ENCODE measurements around the gene ARCN1.

ARCN1 gene

GRCh38 chr11:118639899-118640298 lies 67.7 kb downstream of the ARCN1 start:
- no peak for DNase-seq (ENCODE audit: low spot score)

- DNase-seq (ENCODE audit: low spot score): no peak
Measured at GRCh38 chr11:118640332-118641154, 68.3 kb downstream of the ARCN1 start.

GRCh38 chr11:118641397-118642019 lies 69.3 kb downstream of the ARCN1 start:
- DNase-seq (ENCODE audit: low spot score): no peak

GRCh38 chr11:118643142-118643994 lies 71.2 kb downstream of the ARCN1 start:
- DNase-seq (ENCODE audit: low spot score): no peak

- no peak for DNase-seq (ENCODE audit: low spot score)
Measured at GRCh38 chr11:118643995-118644345, 71.8 kb downstream of the ARCN1 start.

- DNase-seq (ENCODE audit: low spot score): no peak
Measured at GRCh38 chr11:118644496-118644895, 72.3 kb downstream of the ARCN1 start.

- no peak for DNase-seq (ENCODE audit: low spot score)
Measured at GRCh38 chr11:118645066-118645715, 73.0 kb downstream of the ARCN1 start.

- no peak for DNase-seq (ENCODE audit: low spot score)
Measured at GRCh38 chr11:118646393-118646792, 74.2 kb downstream of the ARCN1 start.

GRCh38 chr11:118648291-118648690 lies 76.1 kb downstream of the ARCN1 start:
- DNase-seq (ENCODE audit: low spot score): no peak

- no peak for DNase-seq (ENCODE audit: low spot score)
Measured at GRCh38 chr11:118649941-118650340, 77.7 kb downstream of the ARCN1 start.

GRCh38 chr11:118650366-118650765 lies 78.2 kb downstream of the ARCN1 start:
- no peak for DNase-seq (ENCODE audit: low spot score)

- DNase-seq (ENCODE audit: low spot score): no peak
Measured at GRCh38 chr11:118651820-118652219, 79.6 kb downstream of the ARCN1 start.
